GM19240 (cell line): Measurements from ENCODE around the gene NLRP8.
"Not testable (repeated sequence)": the region's sequence is repeated elsewhere in the genome, so short reads cannot be mapped to it uniquely, and the experiment has no call there.

Experiments
- DNase-seq: peaks from one replicate; pipeline ENCODE4 v3.0.0; 2011; ENCODE audit warnings: low spot score; ENCODE audit not compliant: insufficient read length

NLRP8 gene

DNA sequence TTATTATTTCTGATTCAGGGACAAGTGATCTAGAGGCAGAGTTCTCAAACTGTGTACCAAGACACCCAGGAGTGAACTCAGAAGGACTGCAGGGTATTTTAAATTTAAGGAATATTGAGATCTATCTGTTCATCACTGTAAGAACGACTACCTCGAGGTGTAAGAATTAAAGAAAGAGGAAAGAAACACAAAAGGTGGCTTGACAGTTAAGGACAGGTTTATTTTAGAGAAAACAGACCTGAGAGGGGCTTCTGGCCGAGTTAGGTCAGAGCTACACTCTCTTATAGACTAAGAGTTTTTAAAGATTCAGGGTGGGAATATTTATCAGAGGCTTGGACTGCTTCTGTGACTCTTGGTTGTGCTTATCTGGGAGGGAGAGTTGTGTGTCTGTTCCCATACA is 26.4 kb downstream of the NLRP8 start:
- DNase-seq = no peak

DNA sequence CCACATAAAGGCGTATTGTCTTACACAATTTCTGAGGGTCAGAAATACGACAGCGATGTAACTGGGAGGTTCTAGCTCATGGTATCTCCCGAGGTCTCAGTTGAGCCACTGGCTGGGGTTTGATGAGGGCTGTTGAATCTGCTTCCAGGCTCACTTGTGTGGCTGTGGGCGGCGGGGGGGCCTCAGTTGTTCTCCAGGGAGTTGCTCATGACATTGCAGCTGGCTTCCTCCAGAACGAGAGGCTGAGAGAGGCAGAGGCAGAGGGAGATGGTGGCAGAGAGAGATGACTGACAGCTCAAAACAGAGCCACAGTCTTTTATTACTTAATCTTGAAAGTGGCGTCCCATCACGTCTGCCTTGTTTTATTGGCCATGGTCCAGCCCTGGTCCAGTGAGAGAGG is 32.8 kb downstream of the NLRP8 start:
- no peak for DNase-seq

DNA sequence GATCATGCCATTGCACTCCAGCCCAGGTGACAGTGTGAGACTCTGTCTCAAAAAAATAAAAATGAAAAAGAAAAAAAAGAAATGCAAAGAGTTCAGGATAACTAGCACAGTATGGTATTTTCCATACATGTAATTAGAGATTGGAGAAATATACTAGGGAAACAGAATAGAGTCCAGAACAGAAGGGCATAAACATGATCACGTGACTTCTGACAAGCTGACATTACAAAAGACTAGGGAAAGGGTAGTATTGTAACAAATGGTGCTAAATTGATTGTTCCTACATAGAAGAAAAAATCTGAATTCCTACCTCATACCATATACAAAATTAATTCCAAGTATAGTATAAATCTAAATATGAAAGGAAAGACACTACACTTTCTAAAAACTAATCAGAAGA is 37.6 kb downstream of the NLRP8 start:
- no peak for DNase-seq

DNA sequence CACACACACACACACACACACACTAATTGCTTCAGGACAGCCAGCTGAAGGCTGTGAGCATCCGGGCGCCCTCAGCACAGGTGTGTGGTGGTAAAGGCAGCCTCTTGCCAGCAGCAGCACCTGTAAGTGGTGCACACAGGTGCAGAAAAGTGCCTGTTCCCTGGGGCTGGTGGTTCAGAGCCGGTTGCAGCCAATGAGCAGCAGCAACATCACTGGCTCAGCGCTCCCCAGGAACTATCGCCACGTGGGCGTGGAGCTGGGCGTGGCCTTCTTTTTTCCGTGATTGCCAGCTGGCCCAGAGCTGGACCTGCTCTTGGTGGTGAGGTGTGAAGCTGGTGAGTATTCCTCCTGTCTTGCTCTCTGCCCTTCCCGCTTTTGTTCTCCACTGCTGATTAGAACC is 38.9 kb downstream of the NLRP8 start, which contains the start of gene NLRP5:
NLRP5 (plus strand) TSS at position 289 of the 400 bp plus-strand sequence.
- DNase-seq = no peak

DNA sequence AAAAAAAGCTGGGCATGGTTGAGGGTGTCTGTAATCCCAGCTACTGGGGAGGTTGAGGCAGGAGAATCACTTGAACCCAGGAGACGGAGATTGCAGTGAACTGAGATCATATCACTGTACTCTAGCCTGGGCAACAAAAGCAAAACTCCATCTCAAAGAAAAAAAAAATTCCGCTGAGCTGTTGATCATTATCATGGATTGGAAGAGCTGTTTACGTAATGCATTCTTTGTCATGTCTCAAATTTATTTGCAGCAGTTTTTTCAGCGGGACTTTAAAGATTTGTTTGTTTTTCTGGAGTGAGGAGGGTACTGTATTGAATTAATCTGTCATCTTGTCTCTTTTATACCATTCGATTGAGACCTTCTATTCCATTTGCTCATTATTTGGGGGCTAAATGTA is 43.2 kb downstream of the NLRP8 start:
- DNase-seq = no peak

DNA sequence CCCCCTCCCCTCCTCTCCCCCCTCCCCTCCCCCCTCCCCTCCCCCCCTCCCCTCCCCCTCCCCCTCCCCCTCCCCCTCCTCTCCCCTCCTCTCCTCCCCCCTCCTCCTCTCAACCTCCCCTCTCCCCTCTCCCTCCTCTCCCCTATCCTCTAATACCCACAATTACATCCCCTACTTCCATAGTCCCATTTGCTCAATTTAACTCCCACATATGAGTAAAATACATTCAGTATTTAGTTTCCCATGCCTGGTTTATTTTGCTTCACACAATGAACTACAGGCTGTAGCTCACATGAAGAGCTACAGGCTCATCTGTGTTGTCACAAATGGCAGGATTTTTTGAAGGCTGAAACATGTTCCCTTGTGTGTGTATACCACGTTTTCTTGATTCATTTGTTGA is 45.9 kb downstream of the NLRP8 start:
- DNase-seq = no peak

DNA sequence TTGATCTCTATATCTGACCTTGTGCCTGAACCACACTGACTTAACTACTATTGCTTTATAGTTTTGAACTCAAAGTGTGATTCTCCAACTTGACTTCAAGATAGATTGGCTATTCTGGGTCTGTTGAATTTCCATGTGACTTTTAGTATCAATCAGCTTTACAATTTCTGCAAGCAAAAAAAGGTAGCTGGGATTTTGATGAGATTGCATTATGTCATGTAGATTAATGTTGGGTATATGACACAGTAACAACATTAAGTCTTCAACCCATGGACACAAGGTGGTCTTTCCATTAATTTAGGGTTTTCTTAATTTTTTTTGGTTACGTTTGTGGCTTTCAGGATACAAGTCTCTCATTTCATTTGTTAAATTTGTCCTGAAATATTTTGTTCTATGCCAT is 67.1 kb downstream of the NLRP8 start:
- no peak for DNase-seq

DNA sequence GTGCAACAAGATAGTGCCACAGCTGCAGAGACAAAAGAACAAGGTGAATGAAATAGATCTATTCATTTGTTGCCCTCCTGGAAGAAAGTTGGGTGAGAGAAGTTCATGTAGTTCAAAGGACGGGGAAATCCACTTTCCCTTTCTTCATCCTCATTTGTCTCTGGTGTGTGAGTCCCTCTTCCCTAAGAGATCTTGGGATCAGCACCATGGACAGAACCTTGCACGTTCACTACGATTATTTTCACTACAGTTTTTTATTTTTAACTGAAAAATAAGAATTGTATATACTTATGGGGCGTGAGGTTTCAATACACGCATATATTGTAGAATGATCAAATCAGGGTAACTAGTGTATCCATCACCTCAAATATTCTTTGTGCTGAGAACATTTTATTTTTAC is 68.1 kb downstream of the NLRP8 start:
- no peak for DNase-seq

DNA sequence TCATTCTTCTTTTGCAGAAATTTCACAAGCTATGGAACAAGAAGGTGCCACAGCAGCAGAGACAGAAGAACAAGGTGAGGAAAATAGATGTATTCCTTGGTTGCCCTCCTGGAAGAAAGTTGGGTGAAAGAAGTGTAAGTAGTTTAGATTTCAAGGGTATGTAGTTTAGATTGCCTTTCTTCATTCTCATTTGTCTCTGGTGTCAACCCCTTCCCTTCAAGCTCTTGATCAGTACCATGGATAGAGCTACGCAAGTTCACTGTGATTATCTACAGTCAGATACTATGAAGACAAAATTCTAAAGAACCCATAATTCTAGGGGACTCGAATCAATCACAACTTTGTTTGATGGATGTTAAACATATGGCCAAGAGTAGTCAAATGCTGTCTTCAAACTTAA is 71.7 kb downstream of the NLRP8 start:
- DNase-seq = not testable (repeated sequence)

DNA sequence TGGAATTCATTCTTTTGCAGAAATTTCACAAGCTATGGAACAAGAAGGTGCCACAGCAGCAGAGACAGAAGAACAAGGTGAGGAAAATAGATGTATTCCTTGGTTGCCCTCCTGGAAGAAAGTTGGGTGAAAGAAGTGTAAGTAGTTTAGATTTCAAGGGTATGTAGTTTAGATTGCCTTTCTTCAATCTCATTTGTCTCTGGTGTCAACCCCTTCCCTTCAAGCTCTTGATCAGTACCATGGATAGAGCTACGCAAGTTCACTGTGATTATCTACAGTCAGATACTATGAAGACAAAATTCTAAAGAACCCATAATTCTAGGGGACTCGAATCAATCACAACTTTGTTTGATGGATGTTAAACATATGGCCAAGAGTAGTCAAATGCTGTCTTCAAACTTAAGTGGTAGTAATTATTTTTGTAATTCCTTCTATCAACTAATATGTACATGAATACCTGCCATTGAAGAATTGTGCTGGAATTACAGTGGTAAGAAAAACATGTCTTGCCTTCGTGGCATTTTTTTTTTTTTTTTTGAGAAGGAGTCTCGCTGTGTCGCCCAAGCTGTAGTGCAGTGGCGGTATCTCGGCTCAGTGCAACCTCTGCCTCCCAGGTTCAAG is 72.8 kb downstream of the NLRP8 start:
- DNase-seq = not testable (repeated sequence)

DNA sequence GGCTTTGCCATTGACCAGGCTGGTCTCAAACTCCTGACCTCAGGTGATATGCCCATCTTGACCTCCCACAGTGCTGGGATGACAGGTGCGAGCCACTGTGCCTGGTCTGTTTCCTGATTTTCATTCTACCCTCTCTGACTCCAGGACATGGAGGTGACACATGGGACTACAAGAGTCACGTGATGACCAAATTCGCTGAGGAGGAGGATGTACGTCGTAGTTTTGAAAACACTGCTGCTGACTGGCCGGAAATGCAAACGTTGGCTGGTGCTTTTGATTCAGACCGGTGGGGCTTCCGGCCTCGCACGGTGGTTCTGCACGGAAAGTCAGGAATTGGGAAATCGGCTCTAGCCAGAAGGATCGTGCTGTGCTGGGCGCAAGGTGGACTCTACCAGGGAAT is 79.1 kb downstream of the NLRP8 start:
- DNase-seq = no peak
